Duodenal mucosa (tissue), 2 donors: ENCODE data around the gene KSR1.
"Not testable (repeated sequence)": the region's sequence is repeated elsewhere in the genome, so short reads cannot be mapped to it uniquely, and the experiment has no call there.

Source experiments
- H3K27ac ChIP-seq: one replicate; pipeline ENCODE4 v1.7.0; 2013; ENCODE audit warnings: low read depth, low read length
- H3K27me3 ChIP-seq, 2 donors: one replicate each; pipeline ENCODE4 v1.7.0; 2013; ENCODE audit warnings: low read length in 2 of 2, control low read depth in 1 of 2; ENCODE audit not compliant: insufficient read depth in 2 of 2, control insufficient read depth in 1 of 2
- H3K36me3 ChIP-seq, 2 donors: one replicate each; pipeline ENCODE4 v1.7.0; 2013; ENCODE audit warnings: low read length in 2 of 2, control low read depth in 1 of 2; ENCODE audit not compliant: insufficient read depth in 2 of 2, control insufficient read depth in 1 of 2
- H3K4me1 ChIP-seq, 2 donors: one replicate each; pipeline ENCODE4 v1.7.0; 2013; ENCODE audit warnings: low read length in 2 of 2, control low read depth in 1 of 2; ENCODE audit not compliant: insufficient read depth in 2 of 2, control insufficient read depth in 1 of 2
- H3K4me3 ChIP-seq, 2 donors: one replicate each; pipeline ENCODE4 v1.7.0; 2013; ENCODE audit warnings: low read length in 2 of 2, low read depth in 1 of 2
- H3K9ac ChIP-seq, 2 donors: one replicate each; pipeline ENCODE4 v1.7.0; 2013; ENCODE audit warnings: low read length in 2 of 2, low read depth in 1 of 2
- H3K9me3 ChIP-seq, 2 donors: one replicate each; pipeline ENCODE4 v1.7.0; 2013; ENCODE audit warnings: low read length in 2 of 2, control low read depth in 1 of 2; ENCODE audit not compliant: control insufficient read depth in 1 of 2

KSR1 gene

GRCh38 chr17:27460196-27460725, 4.0 kb downstream of the KSR1 start:
- no peak overlapping the region for H3K4me3 ChIP-seq
- H3K27me3 ChIP-seq = peaks cover 0 to 7% of the 10 kb centered on the region in 2 donors
- no peak overlapping the region for H3K27ac ChIP-seq
- peaks cover 22 to 31% of the 10 kb centered on the region in 2 donors for H3K4me1 ChIP-seq
- no peak overlapping the region for H3K9ac ChIP-seq
- H3K9me3 ChIP-seq = no peaks in the 10 kb centered on the region
- H3K36me3 ChIP-seq = no peaks in the 10 kb centered on the region

GRCh38 chr17:27461192-27461859, 5.1 kb downstream of the KSR1 start:
- Histone ChIP-seq H3K27ac (no peak overlapping the region), H3K9ac (no peak overlapping the region), H3K36me3 (no peaks in the 10 kb centered on the region), H3K9me3 (no peaks in the 10 kb centered on the region), H3K4me3 (no peak overlapping the region), H3K27me3 (peaks cover 0 to 7% of the 10 kb centered on the region in 2 donors), H3K4me1 (peaks cover 19 to 33% of the 10 kb centered on the region in 2 donors)

GRCh38 chr17:27462149-27462548, 5.9 kb downstream of the KSR1 start:
- Histone ChIP-seq H3K4me3 (no peak overlapping the region), H3K9me3 (no peaks in the 10 kb centered on the region), H3K27me3 (peaks cover 0 to 7% of the 10 kb centered on the region in 2 donors), H3K27ac (no peak overlapping the region), H3K4me1 (peaks cover 25 to 32% of the 10 kb centered on the region in 2 donors), H3K9ac (no peak overlapping the region), H3K36me3 (no peaks in the 10 kb centered on the region)

- Histone ChIP-seq H3K27ac (no peak overlapping the region), H3K36me3 (no peaks in the 10 kb centered on the region), H3K9ac (no peak overlapping the region), H3K4me3 (no peak overlapping the region), H3K4me1 (peaks cover 19 to 26% of the 10 kb centered on the region in 2 donors), H3K27me3 (peaks cover 0 to 6% of the 10 kb centered on the region in 2 donors), H3K9me3 (no peaks in the 10 kb centered on the region)
These were observed 6.5 kb downstream of the KSR1 start for GRCh38 chr17:27462714-27463113.

GRCh38 chr17:27463235-27463677, 7.0 kb downstream of the KSR1 start:
- Histone ChIP-seq H3K4me3 (no peak overlapping the region), H3K9ac (no peak overlapping the region), H3K36me3 (no peaks in the 10 kb centered on the region), H3K27me3 (peaks cover 0 to under 1% of the 10 kb centered on the region in 2 donors), H3K9me3 (no peaks in the 10 kb centered on the region), H3K27ac (no peak overlapping the region), H3K4me1 (peaks cover 14 to 21% of the 10 kb centered on the region in 2 donors)

GRCh38 chr17:27464019-27464418, 7.8 kb downstream of the KSR1 start:
- H3K4me3 ChIP-seq, H3K27me3 ChIP-seq, H3K9ac ChIP-seq, H3K27ac ChIP-seq, H3K9me3 ChIP-seq, H3K36me3 ChIP-seq: not testable (repeated sequence)
- peaks cover 11 to 16% of the 10 kb centered on the region in 2 donors for H3K4me1 ChIP-seq

GRCh38 chr17:27464431-27464830, 8.2 kb downstream of the KSR1 start:
- peaks cover 11 to 16% of the 10 kb centered on the region in 2 donors for H3K4me1 ChIP-seq

GRCh38 chr17:27465875-27466274, 9.6 kb downstream of the KSR1 start:
- H3K27me3 ChIP-seq, H3K9me3 ChIP-seq, H3K9ac ChIP-seq, H3K4me3 ChIP-seq, H3K27ac ChIP-seq, H3K36me3 ChIP-seq, H3K4me1 ChIP-seq: not testable (repeated sequence)

More at GRCh38 chr17:27464431-27464830, 8.2 kb downstream of the KSR1 start:
- H3K4me3 ChIP-seq = no peak overlapping the region
- H3K9me3 ChIP-seq = no peaks in the 10 kb centered on the region
- H3K36me3 ChIP-seq = no peaks in the 10 kb centered on the region
- no peaks in the 10 kb centered on the region for H3K27me3 ChIP-seq
- H3K27ac ChIP-seq = no peak overlapping the region
- no peak overlapping the region for H3K9ac ChIP-seq

GRCh38 chr17:27466376-27466742, 10.1 kb downstream of the KSR1 start:
- no peaks in the 10 kb centered on the region for H3K27me3 ChIP-seq
- no peak overlapping the region for H3K9ac ChIP-seq
- no peaks in the 10 kb centered on the region for H3K9me3 ChIP-seq
- H3K4me1 ChIP-seq = peaks cover 10% of the 10 kb centered on the region in 2 donors
- no peak overlapping the region for H3K27ac ChIP-seq
- H3K4me3 ChIP-seq = no peak overlapping the region
- no peaks in the 10 kb centered on the region for H3K36me3 ChIP-seq

- peaks cover 10 to 11% of the 10 kb centered on the region in 2 donors for H3K4me1 ChIP-seq
- no peak overlapping the region for H3K4me3 ChIP-seq
- H3K9me3 ChIP-seq = no peaks in the 10 kb centered on the region
- no peak overlapping the region for H3K27ac ChIP-seq
- no peaks in the 10 kb centered on the region for H3K36me3 ChIP-seq
- no peak overlapping the region for H3K9ac ChIP-seq
- H3K27me3 ChIP-seq = no peaks in the 10 kb centered on the region
These were observed 10.6 kb downstream of the KSR1 start for GRCh38 chr17:27466743-27467375.
